HG02852 (cell line): ENCODE results near the gene IFIT1B.

Experiments used
- ATAC-seq: cut with Tn5 transposase; IDR thresholded peaks from one replicate; pipeline ENCODE4 v1.9.1; 2021; ENCODE audit warnings: mild to moderate bottlenecking, moderate library complexity; ENCODE audit not compliant: unreplicated experiment

Gene IFIT1B

GRCh38 chr10:89347701-89348457 is 30.0 kb upstream of the IFIT1B start:
- ATAC-seq, result no peak

DNA sequence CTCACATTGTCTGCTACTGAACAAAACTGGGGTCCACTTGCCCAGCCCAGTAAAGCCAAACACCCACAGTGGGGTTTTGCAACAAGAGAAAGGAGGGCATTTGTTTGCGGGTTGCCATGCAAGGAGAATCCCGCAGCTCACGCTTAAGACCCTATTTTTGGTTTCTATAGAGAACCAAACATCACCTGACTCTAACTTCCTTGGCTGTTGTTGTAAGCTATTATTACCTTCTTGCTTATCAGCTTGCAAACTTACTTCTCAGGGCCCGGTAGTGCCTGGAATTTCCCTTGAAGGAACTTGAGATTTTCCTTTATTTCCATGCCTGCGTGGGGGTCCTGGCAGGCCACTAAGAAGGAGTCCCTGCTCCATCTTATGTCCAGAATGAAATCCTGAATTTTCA is 29.4 kb upstream of the IFIT1B start:
- no peak for ATAC-seq

- ATAC-seq, result no peak
These were observed 28.9 kb upstream of the IFIT1B start for GRCh38 chr10:89348975-89349374.

DNA sequence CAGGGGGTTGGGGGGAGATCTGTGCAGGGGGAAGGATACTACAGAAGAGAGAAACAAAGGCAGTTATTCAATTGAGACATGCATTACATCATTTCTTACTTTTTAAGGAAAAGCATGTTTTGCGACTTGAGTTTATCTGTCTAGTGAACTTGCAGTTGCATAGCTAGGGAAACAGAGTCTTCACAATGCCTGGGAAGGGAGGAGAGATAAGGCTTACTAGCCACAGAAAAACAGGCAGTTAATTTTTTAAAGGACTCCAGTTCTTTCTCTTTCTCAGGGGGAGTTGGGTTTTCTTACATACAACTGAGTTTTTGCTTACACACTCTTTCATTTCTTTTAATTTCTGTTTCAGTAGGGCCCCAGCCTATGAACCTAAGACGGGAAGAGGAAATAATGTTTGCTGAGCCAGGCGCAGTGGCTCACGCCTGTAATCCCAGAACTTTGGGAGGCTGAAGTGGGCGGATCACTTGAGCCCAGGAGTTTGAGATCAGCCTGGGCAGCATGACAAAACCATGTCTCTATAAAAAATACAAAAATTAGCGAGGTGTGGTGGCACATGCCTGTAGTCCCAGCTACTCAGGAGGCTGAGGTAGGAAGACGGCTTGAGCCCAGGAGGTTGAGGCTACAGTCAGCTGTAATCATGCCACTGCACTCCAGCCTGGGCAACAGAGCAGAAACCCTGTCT is 27.1 kb upstream of the IFIT1B start:
- ATAC-seq, result peak; percentile 40

- ATAC-seq, result peak; percentile 90
These were observed 26.5 kb upstream of the IFIT1B start for GRCh38 chr10:89351412-89351779.

GRCh38 chr10:89351780-89352597 is 25.9 kb upstream of the IFIT1B start:
- ATAC-seq, result peak; percentile 41

DNA sequence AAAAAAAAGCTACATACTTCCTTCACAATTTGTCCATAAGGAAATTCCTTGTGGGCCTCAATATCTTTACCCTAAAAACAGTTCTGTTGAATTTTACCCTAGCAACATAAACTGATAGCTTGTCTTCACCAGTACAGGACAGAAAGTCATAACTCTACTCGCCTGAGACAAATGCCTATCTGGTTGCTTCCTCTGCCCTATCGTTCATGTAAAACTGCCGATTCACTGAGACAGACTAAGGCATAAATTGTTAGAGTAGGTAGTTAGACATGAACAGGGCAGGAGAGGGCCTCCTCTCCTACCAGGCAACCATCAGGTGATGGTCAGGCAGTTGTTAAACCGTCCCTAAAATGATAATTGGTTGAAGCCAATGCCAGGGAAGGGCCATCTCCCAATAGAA is 25.1 kb upstream of the IFIT1B start:
- ATAC-seq, result no peak

- no peak for ATAC-seq
These were observed 22.4 kb upstream of the IFIT1B start for GRCh38 chr10:89355394-89355931.

DNA sequence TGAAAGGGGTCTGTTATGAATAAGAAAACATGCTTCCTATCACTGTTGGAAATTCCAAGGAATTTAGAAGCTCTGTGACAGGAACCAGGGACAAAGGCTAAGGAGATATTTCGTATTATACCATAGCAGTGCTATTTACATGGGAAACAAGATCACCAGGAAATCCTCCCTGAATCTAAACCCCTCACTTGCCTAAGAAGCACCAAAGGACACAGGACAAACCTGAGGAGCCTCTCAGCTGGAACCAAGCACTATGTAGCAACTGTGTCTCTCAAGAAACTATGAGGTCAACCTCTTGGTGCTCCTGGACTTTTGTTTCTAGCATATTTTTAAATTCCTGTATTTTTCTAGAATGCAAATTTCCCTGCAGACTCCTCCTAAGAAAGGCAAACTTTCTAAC is 20.8 kb upstream of the IFIT1B start:
- no peak for ATAC-seq

DNA sequence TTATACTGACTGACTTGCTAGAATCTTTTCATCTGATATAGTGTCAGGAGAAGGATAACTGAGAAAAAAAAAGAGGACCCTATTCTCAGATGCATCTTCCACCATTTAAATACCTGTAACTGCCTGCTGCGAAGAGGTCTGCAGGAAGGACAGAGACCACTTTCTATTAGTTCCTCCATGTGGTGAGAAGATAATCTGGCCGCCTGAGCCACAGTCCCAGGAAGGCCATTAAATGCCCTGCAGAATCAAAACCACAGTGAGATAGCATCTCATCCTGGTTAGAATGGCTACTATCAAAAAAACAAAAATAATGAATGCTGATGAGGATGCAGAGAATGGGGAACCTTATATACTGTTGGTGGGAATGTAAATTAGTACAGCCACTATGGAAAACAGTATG is 19.9 kb upstream of the IFIT1B start:
- ATAC-seq, result no peak

DNA sequence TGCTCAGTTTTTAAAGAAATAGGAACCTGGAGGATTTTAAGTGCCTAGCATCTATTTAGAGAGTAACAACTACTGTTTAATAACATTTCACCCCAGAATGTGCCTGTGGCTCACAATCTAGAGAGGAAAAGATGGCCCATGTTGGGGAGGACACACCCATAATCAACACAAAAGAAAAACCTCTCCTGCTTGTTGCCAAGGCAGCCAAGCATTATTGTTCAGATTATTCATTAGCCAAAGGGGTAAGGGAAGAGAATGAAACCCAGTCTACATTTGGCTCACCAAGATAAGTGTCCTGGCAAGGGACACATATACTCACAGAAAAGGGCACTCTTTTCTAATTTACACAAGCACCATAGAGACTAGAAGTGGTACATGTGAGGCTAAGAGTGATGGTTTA is 17.7 kb upstream of the IFIT1B start:
- ATAC-seq, result no peak

DNA sequence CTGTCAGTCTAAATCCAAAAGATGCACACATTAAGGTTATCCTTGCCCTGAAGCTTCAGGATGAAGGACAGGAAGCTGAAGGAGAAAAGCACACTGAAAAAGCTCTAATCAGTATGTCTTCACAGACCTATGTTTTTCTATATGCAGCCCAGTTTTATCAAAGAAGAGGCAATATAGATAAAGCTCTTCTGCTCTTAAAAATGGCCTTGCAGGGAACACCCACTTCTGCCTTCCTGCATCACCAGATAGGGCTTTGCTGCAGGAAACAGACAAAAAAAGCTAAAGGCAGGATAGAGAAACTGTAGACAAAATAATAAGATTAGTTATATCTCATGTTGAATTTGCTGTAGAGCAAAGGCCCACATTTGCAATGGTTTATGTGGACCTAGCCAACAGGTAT is 14.9 kb upstream of the IFIT1B start:
- no peak for ATAC-seq

GRCh38 chr10:89363729-89364442 is 14.0 kb upstream of the IFIT1B start:
- ATAC-seq, result no peak

DNA sequence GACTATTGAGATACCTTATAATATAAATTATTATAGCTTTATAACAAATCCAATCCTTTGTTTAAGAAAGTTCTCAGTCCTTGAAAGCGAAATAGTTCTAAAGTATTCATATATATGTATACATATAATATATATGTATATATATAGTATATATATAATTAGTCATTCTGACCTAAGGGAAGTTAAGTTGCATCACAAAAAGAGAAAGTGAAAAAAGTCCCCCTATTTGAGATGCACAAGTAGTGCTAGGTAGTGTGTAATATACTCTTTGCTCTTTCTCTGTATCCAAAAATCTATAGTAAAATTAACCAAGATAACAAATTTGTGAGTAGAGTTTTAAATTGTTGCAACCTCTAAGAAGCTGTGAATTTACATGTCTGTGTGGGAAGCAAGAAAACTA is 13.3 kb upstream of the IFIT1B start:
- ATAC-seq, result no peak

DNA sequence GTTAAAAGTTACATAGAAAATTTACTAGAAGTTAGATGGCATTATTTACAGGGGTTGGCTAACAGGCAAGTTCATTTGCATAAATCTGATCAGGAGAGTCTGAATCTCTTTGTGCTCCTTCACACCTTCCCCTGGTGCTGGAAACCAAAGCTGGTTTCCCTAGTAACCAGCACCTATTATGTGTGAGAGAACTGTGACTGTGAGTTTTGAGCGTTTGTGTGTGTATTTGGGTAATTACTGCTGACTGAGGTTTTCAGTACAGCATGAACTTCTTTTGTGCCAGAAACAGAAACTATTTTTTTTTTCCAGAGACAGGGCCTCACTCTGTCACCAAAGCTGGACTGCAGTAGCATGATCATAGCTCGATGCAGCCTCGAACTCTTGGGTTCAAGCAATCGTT is 10.3 kb upstream of the IFIT1B start:
- ATAC-seq, result peak; percentile 66

DNA sequence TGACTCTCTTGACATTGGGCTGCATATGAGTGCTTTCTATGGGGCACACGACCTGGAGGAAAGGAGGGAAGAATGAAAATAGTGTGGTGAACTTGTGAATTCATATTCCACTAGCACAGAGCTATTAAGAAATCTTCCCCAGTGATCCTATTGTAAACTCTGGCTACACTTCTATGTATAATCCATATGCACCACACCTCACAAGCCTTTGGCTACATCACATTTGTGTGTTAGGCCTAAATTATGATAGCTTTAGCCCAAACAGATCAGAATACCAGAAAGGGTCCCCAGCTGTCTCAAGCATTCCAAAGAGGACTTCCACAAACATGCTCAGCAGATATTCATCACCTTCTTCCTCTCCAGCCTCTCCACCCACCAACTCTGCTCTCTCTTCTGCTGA is 9.7 kb upstream of the IFIT1B start:
- no peak for ATAC-seq

DNA sequence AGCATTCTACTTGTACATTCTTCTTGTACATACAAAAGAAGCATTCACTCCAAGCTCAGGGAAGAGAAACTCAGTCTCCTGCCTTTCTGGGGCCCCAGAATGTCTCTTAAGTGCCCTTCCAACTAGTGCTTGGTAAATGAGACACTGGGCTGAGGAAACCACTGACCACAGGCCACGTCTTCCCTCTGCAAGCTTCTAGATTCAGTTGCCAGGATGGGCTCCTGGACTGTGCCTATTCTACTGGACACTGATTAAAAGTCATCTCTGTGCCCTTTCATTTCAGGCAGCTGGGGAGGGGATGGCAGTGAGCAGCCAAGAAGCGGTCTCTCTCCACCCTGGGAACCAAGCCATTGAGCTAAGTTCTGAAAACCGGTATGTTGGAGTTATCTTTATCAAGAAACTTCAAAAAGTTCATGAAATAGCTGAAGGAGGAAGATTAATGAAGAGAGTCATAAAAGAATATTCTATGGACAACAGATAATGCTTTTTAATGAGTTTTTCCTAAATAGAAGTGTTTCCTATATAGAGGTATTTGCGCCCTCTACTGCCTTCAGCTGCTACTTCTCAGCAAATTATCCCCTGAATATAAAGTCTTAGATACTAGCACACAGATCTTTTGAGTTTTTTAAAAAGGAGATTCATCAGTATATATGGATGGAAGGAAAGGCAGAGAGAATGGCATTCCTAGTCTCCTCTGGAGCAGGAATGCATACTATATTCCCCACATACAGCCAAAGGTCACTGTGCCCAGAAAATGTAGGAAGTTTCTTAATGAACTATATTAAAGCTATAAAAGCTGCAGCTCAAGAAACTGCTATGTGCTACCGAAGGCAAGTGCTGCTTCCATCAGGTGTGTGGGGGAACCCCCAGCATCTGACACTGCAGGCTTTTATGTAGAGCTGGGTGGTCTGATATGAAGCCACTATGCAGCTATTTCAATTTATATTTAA is 8.4 kb upstream of the IFIT1B start:
- ATAC-seq, result no peak

DNA sequence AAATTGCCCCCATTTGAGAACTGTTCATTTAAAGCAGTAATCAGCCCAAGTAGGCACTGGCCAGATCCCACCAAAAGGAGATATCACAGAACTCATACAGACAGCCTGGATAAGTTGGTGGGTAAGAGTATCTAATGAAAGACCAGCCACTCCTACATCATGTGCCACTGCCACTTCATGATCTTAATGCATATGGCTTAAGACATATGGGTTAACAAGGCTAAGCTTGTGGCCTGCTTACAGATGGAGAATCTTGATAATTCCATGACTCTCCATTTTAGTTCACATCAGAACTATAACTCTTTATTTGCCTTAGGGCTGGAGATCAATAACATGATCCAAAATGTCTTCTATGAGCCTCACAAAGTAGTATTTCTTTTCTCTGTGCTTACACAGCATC is 6.8 kb upstream of the IFIT1B start:
- ATAC-seq, result no peak

- ATAC-seq, result no peak
These were observed 5.9 kb upstream of the IFIT1B start for GRCh38 chr10:89371987-89372386.
